HT-29 (cell line): ENCODE results near the gene YAF2. TPM values are rescaled to one million over a fixed set of nuclear protein-coding genes. Genes with fewer than 3 reads are reported as not detected.

Experiments used
- total RNA-seq: library from RNA; depleted of rRNA; stranded (reverse); fragments of >200 nt; shearing (Covaris generic); gene quantifications from 2 replicates; pipeline ENCODE4 v1.2.3, GENCODE V29; 2014; rRNA removed

The YAF2 gene
- total RNA-seq, 1 experiment from 2014 or later: 6.8 TPM

Other genes with a start within 250 kb of the YAF2 start
- 4.6 and 6.3 TPM in 2 replicates for gene GXYLT1, start 93.4 kb downstream of the YAF2 start, total RNA-seq
- 12.7 and 23.1 TPM in 2 replicates for gene ZCRB1, start 87.8 kb upstream of the YAF2 start, total RNA-seq
- gene PPHLN1, start 87.9 kb upstream of the YAF2 start, total RNA-seq: 45.1 and 47.3 TPM in 2 replicates